Jurkat, Clone E6-1 (cell line): ENCODE measurements around the gene ADAMTSL1.

Source experiments
- DNase-seq: peaks from one replicate; pipeline ENCODE4 v3.0.0-alpha.2; 2011; ENCODE audit warnings: low read depth, low spot score
- H3K4me3 ChIP-seq: 2 replicates; pipeline ENCODE4 v1.5.1; 2011; ENCODE audit warnings: mild to moderate bottlenecking, low read length, control low read depth, moderate library complexity

The ADAMTSL1 gene

GRCh38 chr9:18585996-18586395 lies 112.0 kb downstream of the ADAMTSL1 start:
- no peak overlapping the region for H3K4me3 ChIP-seq

GRCh38 chr9:18588002-18588401 lies 114.0 kb downstream of the ADAMTSL1 start:
- H3K4me3 ChIP-seq: no peak overlapping the region

More at GRCh38 chr9:18585996-18586395, 112.0 kb downstream of the ADAMTSL1 start:
- DNase-seq: no peak

DNA sequence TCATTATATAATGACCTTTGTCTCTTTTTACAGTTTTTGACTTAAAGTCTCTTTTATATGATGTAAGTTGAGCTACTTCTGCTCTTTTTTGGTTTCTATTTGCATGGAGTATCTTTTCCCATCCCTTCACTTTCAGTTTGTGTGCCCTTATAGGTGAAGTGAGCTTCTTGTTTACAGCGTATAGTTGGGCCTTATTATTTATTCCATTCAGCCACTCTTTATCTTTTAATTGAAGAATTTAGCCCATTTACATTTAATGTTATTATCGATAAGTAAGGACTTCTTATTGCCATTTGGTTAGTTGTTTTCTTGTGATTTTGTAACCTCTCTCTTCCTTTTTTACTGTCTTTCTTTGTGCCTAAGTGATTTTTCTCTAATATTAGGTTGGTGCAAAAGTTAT lies 117.3 kb downstream of the ADAMTSL1 start:
- no peak overlapping the region for H3K4me3 ChIP-seq
- DNase-seq: no peak

More at GRCh38 chr9:18588002-18588401, 114.0 kb downstream of the ADAMTSL1 start:
- DNase-seq: no peak

- no peak for DNase-seq
- no peak overlapping the region for H3K4me3 ChIP-seq
Observed at GRCh38 chr9:18594837-18595236, 120.9 kb downstream of the ADAMTSL1 start.

GRCh38 chr9:18595597-18595996 lies 121.6 kb downstream of the ADAMTSL1 start:
- DNase-seq: no peak

DNA sequence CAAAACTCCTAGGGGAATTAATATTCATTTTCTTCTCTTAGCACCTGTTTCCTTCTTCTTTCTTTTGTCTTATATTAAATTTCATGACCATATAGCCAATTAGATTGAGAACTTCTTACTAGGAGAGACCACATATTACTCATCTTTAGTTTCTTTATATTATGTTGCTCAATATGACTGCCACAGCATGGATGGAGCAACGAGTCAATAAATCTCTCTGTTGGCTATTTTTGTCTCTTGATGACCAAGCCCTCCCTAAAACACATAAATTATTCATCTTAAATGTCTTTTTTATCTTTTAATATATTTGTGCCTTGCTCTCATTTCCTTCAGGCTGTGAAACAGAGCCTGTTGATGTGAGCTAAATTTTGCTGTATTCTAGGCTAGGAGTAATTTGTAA lies 123.0 kb downstream of the ADAMTSL1 start:
- DNase-seq: no peak
- no peak overlapping the region for H3K4me3 ChIP-seq

More at GRCh38 chr9:18595597-18595996, 121.6 kb downstream of the ADAMTSL1 start:
- H3K4me3 ChIP-seq: no peak overlapping the region

DNA sequence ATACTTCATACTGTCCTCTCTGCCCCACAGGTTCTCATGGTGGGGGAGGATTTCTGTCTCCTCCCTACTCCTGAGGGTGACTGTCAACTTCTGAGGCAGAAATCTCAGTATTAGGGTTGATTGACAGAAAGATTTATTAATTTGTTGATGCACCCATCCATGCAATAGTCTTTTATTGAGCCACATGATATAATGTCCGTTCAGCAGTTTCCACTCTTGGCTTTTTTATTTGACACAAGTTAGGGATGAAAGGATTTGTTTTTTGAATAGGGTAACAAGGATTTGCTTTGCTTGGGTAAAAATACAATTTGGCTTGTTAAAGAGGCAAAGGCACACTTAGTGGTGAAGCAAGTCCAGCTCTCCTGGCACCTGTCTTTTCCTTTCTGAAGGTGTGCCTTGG lies 125.0 kb downstream of the ADAMTSL1 start:
- H3K4me3 ChIP-seq: no peak overlapping the region
- no peak for DNase-seq

GRCh38 chr9:18601026-18601425 lies 127.1 kb downstream of the ADAMTSL1 start:
- H3K4me3 ChIP-seq: no peak overlapping the region
- no peak for DNase-seq

DNA sequence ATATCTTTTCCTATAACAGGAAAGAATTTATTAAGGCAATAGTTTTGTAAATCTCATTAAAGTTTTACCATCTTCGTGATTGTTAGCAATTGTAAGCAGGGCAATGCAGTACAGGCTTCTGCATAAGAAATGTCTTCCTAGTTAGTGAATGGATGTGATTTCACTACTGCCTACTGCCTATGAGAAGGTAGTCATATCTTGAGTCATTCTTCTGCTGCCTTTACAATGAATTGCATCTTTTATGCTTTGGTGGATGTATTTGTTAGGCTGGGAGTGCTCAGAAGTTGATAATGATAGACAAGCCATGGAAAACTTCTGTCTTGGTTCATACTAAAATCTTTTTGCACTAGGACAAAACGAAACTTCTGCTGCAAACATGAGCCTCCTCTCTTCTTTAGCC lies 128.0 kb downstream of the ADAMTSL1 start:
- no peak overlapping the region for H3K4me3 ChIP-seq
- no peak for DNase-seq

GRCh38 chr9:18604767-18605730 lies 131.1 kb downstream of the ADAMTSL1 start:
- no peak overlapping the region for H3K4me3 ChIP-seq
- no peak for DNase-seq

DNA sequence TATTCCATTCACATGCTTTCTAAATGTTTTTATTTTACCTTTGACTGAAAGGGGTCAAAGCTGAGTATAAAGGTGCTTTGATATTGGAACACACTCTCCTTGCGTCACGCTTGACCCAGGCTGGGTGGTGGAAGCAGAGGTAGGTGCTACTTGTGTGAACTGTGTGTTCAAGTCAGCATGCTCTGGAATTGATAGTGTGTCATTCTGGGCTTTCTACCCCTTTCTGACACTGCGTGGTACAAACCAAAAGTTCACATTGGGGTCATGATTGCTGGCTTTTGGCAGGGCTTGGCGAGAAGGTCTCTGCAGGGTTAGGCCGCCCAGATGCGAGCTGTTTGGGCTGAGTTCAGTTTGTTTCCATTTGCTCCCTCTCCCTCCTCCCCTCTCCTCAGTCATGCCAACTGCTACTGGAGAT lies 131.8 kb downstream of the ADAMTSL1 start:
- no peak overlapping the region for H3K4me3 ChIP-seq

DNA sequence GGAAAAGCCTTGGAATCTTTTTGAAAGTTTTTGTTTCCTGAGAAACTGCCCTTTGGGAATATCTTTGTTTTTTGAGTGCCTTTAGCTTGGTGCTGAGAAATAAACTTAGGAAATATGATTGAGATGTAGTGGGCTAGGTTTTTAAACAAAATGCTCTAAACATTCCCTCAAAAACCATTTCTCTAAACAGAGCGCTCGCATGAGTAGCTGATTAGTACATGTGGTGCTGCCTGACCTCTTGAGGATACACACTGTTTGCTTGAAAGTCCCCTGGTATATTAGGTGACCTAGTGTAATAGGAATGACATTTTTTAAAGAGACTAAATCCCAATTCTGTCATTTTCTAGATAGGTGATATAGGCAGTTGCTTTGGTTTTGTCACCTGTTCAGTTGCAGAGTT lies 132.3 kb downstream of the ADAMTSL1 start:
- DNase-seq: no peak

More for the DNA sequence above, 131.8 kb downstream of the ADAMTSL1 start:
- DNase-seq: no peak

DNA sequence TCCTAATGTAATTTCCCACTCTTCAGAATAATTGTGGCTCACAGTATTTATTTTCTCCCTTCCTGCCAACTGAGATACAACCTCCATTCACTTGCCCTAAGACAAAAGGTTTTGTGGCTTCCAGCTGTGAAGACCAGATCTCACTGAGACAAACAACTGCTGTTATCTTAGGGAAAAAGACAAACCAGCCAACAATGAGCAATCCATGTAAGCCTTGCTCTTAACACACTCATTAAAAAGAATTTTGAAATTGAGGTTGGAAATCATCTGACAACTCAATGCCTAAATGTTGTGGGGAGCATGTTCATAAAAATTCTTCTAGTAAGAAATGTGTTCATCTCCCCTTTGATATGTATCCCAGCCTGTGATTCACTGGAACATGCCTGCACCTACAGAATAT lies 132.9 kb downstream of the ADAMTSL1 start:
- no peak overlapping the region for H3K4me3 ChIP-seq
- DNase-seq: no peak

More for the DNA sequence above, 132.3 kb downstream of the ADAMTSL1 start:
- H3K4me3 ChIP-seq: no peak overlapping the region

DNA sequence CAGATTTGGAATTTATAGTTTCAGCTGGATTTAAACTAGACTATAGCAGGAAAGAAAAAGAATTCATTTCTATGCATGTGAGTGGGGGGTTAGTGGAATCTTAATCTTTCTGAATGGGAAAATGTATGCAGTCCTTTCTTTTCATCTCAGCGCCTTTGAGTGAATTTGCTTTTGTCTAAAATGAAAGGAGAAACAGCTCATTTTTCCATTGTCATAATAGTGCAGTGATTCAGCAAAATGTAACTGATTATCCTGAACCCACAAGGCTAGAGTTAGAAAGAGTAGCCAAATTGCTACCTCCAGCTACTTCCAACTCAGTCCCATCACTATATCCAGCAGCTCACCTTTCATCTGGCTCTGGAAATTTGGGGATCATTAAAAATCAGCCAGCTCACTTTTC lies 134.4 kb downstream of the ADAMTSL1 start:
- no peak overlapping the region for H3K4me3 ChIP-seq
- DNase-seq: no peak

- no peak for DNase-seq
- H3K4me3 ChIP-seq: no peak overlapping the region
Observed at GRCh38 chr9:18610956-18611355, 137.0 kb downstream of the ADAMTSL1 start.

DNA sequence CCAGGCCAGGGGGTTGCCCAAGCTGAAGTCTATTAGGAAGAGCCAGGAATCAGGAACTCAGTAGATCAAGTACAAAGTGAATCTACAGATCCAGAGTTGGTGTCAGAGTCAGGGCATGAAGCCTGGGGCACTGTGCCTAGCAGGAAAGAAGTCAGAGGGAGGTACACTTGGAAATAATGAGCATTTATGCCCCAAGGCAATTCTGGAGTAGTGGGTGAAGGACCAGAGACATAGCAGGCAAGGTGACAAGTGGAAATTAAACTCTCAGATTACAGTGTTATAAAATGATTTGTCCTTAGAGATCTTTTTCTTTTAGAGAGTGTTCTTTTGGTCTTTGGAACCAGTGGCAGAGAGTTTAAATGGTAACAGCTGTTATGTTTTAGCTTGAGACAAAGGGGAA lies 138.0 kb downstream of the ADAMTSL1 start:
- no peak overlapping the region for H3K4me3 ChIP-seq
- no peak for DNase-seq

- H3K4me3 ChIP-seq: no peak overlapping the region
- DNase-seq: no peak
Observed at GRCh38 chr9:18614116-18614515, 140.2 kb downstream of the ADAMTSL1 start.

DNA sequence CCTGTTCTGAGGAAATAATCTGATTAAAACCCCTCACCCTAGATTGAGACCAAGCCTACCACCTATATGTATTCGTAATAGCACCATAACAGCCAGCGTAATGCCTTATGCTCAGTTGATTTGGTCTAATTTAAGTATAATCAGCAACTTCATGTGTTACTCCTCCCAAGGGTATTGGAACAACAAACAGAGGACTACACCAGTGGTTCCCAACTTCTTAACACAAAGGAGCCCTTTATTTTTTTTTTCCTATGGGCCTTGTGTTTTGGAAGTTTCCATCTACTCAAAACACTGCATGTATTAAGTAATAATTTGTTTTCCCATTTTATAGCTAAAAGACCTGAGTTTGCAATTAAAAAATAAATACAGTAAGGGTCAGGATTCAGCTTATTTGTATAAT lies 140.7 kb downstream of the ADAMTSL1 start:
- no peak for DNase-seq
- H3K4me3 ChIP-seq: no peak overlapping the region

- no peak overlapping the region for H3K4me3 ChIP-seq
- no peak for DNase-seq
Observed at GRCh38 chr9:18616976-18617375, 143.0 kb downstream of the ADAMTSL1 start.

DNA sequence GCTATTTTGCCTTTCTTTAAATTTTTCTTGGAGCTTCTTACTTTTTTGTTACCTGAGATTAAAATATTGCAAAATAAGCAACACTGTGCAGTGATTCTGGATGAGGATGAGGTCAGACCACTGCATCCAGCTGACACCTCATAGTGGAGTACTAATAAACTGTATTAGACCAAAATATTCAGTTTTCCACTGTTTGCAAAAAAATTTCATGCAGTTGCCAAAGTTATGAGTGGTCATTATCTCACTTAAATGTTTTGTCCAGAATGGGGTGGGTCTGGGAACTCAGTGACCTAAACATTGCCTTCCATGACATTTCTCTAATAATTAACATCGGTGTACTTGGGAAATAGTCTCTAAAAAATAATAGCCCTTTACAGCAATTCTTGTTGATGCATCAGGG lies 143.8 kb downstream of the ADAMTSL1 start:
- H3K4me3 ChIP-seq: no peak overlapping the region
- DNase-seq: no peak

DNA sequence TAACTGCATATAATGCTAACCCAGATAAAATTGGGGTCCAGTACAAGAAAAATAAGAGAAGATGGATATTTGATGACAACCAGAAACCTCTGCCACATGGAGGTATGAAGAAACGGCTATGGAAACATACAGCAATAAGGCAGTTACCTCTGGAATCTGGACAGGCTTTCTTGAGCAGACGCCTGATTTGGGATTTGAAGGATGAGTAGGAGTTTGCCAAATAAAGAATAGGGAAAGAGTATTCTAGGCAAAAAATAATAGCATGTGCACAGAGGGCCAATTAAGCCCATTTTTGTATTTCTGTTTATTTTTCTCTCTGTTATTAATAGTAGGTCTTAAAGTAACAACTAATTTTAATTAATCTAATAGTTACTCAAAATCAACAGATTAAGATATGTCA lies 144.9 kb downstream of the ADAMTSL1 start:
- no peak for DNase-seq
- no peak overlapping the region for H3K4me3 ChIP-seq
